SK-N-SH treated with all-trans-retinoic acid at 6 μM for 48 hours (cell line): ENCODE results near the gene FAM120A.

Experiments used
- ATAC-seq: fragments of 200-7000 bp; cut with Tn5 transposase; 3 replicates; pipeline ENCODE4 v1.9.1; 2020; ENCODE audit warnings: mild to moderate bottlenecking, moderate library complexity
- ARNTL ChIP-seq: fragments of 450-650 bp; formaldehyde crosslinking; IDR thresholded peaks from 2 replicates; pipeline ENCODE4 v1.5.0; 2020; ENCODE audit warnings: low read depth, mild to moderate bottlenecking, moderate library complexity, borderline replicate concordance
- BACH2 ChIP-seq: fragments of 250-450 bp; sonication (Bioruptor Pico); IDR thresholded peaks from 2 replicates; pipeline ENCODE4 v1.9.0; 2021; ENCODE audit warnings: mild to moderate bottlenecking, borderline replicate concordance
- CREB5 ChIP-seq: fragments of 250-450 bp; sonication (Bioruptor Pico); IDR thresholded peaks from 2 replicates; pipeline ENCODE4 v1.5.1; 2020; ENCODE audit warnings: low read depth, mild to moderate bottlenecking, moderate library complexity
- CSDC2 ChIP-seq: fragments of 250-450 bp; sonication (Bioruptor Pico); IDR thresholded peaks from 2 replicates; pipeline ENCODE4 v1.5.0; 2020; ENCODE audit warnings: mild to moderate bottlenecking, moderate library complexity
- CSRNP3 ChIP-seq: fragments of 250-450 bp; sonication (Bioruptor Pico); IDR thresholded peaks from 2 replicates; pipeline ENCODE4 v1.5.1; 2021; ENCODE audit warnings: mild to moderate bottlenecking, moderate library complexity
- ESRRG ChIP-seq: fragments of 250-450 bp; sonication (Bioruptor Pico); IDR thresholded peaks from 2 replicates; pipeline ENCODE4 v1.6.1; 2021; ENCODE audit warnings: mild to moderate bottlenecking
- GLIS3 ChIP-seq: fragments of 250-450 bp; sonication (Bioruptor Pico); IDR thresholded peaks from 2 replicates; pipeline ENCODE4 v1.5.0; 2020; ENCODE audit warnings: mild to moderate bottlenecking, moderate library complexity
- ISL1 ChIP-seq: fragments of 250-450 bp; sonication (Bioruptor Pico); IDR thresholded peaks from 2 replicates; pipeline ENCODE4 v2.1.2; 2022; ENCODE audit warnings: mild to moderate bottlenecking, moderate library complexity
- OSR1 ChIP-seq: fragments of 250-450 bp; sonication (Bioruptor Pico); IDR thresholded peaks from 2 replicates; pipeline ENCODE4 v1.8.0; 2022; ENCODE audit warnings: moderate library complexity, mild to moderate bottlenecking, inconsistent platforms
- PATZ1 ChIP-seq: fragments of 250-450 bp; sonication (Bioruptor Pico); IDR thresholded peaks from 2 replicates; pipeline ENCODE4 v1.8.0; 2020; ENCODE audit warnings: mild to moderate bottlenecking, moderate library complexity, borderline replicate concordance
- POU6F1 ChIP-seq: fragments of 250-450 bp; sonication (Bioruptor Pico); IDR thresholded peaks from 2 replicates; pipeline ENCODE4 v1.8.0; 2021; ENCODE audit warnings: low read depth, mild to moderate bottlenecking, moderate library complexity, borderline replicate concordance
- PPARA ChIP-seq: fragments of 250-450 bp; sonication (Bioruptor Pico); IDR thresholded peaks from 2 replicates; pipeline ENCODE4 v1.5.0; 2020; ENCODE audit warnings: mild to moderate bottlenecking, borderline replicate concordance
- RARB ChIP-seq: fragments of 250-450 bp; sonication (Bioruptor Pico); IDR thresholded peaks from 2 replicates; pipeline ENCODE4 v1.8.0; 2021; ENCODE audit warnings: mild to moderate bottlenecking, moderate library complexity
- SNAI2 ChIP-seq: fragments of 250-450 bp; sonication (Bioruptor Pico); IDR thresholded peaks from 2 replicates; pipeline ENCODE4 v1.5.0; 2020; ENCODE audit warnings: mild to moderate bottlenecking, moderate library complexity
- TCF4 ChIP-seq: fragments of 250-450 bp; sonication (Bioruptor Pico); IDR thresholded peaks from 2 replicates; pipeline ENCODE4 v1.8.0; 2021; ENCODE audit warnings: mild to moderate bottlenecking, moderate library complexity, borderline replicate concordance
- TOX ChIP-seq: fragments of 250-450 bp; sonication (Bioruptor Pico); IDR thresholded peaks from 2 replicates; pipeline ENCODE4 v1.8.0; 2021; ENCODE audit warnings: mild to moderate bottlenecking, moderate library complexity, borderline replicate concordance
- TSHZ2 ChIP-seq: fragments of 250-450 bp; sonication (Bioruptor Pico); IDR thresholded peaks from 2 replicates; pipeline ENCODE4 v1.5.0; 2020; ENCODE audit warnings: mild to moderate bottlenecking, moderate library complexity
- ZC3H10 ChIP-seq: fragments of 250-450 bp; sonication (Bioruptor Pico); IDR thresholded peaks from 2 replicates; pipeline ENCODE4 v1.5.1; 2021; ENCODE audit warnings: mild to moderate bottlenecking, moderate library complexity
- ZFP3 ChIP-seq: fragments of 250-450 bp; sonication (Bioruptor Pico); IDR thresholded peaks from 2 replicates; pipeline ENCODE4 v1.5.0; 2020; ENCODE audit warnings: mild to moderate bottlenecking, moderate library complexity
- ZNF565 ChIP-seq: fragments of 450-650 bp; formaldehyde crosslinking; conservative IDR thresholded peaks from 2 replicates; pipeline ENCODE4 v1.5.0; 2020; ENCODE audit warnings: low read depth, mild to moderate bottlenecking, moderate library complexity
- ZNF70 ChIP-seq: fragments of 450-650 bp; formaldehyde crosslinking; IDR thresholded peaks from 2 replicates; pipeline ENCODE4 v1.5.0; 2020; ENCODE audit warnings: mild to moderate bottlenecking, moderate library complexity
- ZNF8 ChIP-seq: fragments of 450-650 bp; formaldehyde crosslinking; IDR thresholded peaks from 2 replicates; pipeline ENCODE4 v1.5.0; 2020; ENCODE audit warnings: mild to moderate bottlenecking, moderate library complexity

FAM120A gene

GRCh38 chr9:93587284-93587650 lies 135.8 kb downstream of the FAM120A start:
- TF ChIP-seq ZC3H10: no peak
- TF ChIP-seq ZNF70: no peak
- TF ChIP-seq ESRRG (CRISPR knock-in tag): no peak
- no peak for TF ChIP-seq CSRNP3 (CRISPR knock-in tag)
- TF ChIP-seq RARB: no peak
- TF ChIP-seq CREB5 (CRISPR knock-in tag): no peak
- no peak for TF ChIP-seq ARNTL (CRISPR knock-in tag)
- no peak for TF ChIP-seq PPARA (CRISPR knock-in tag)
- TF ChIP-seq OSR1 (CRISPR knock-in tag): no peak
- no peak for TF ChIP-seq CSDC2
- TF ChIP-seq ZNF565 (CRISPR knock-in tag): no peak
- no peak for TF ChIP-seq BACH2 (CRISPR knock-in tag)
- TF ChIP-seq ZFP3 (CRISPR knock-in tag): no peak
- no peak for TF ChIP-seq TCF4 (CRISPR knock-in tag)
- TF ChIP-seq TSHZ2: no peak
- TF ChIP-seq, all 23 proteins: peak for 0
- no peak for ATAC-seq

GRCh38 chr9:93587651-93588347 lies 136.3 kb downstream of the FAM120A start:
- TF ChIP-seq GLIS3 (CRISPR knock-in tag): no peak
- TF ChIP-seq CSRNP3 (CRISPR knock-in tag): no peak
- TF ChIP-seq ZNF8 (CRISPR knock-in tag): no peak
- no peak for TF ChIP-seq CREB5 (CRISPR knock-in tag)
- no peak for TF ChIP-seq RARB
- no peak for TF ChIP-seq PPARA (CRISPR knock-in tag)
- no peak for TF ChIP-seq TOX (CRISPR knock-in tag)
- no peak for TF ChIP-seq TSHZ2
- TF ChIP-seq BACH2 (CRISPR knock-in tag): no peak
- TF ChIP-seq POU6F1 (CRISPR knock-in tag): no peak
- TF ChIP-seq ZNF70: no peak
- no peak for TF ChIP-seq SNAI2
- TF ChIP-seq ZNF565 (CRISPR knock-in tag): no peak
- no peak for TF ChIP-seq ESRRG (CRISPR knock-in tag)
- no peak for TF ChIP-seq ISL1 (CRISPR knock-in tag)
- TF ChIP-seq ZC3H10: no peak
- TF ChIP-seq OSR1 (CRISPR knock-in tag): no peak
- TF ChIP-seq PATZ1 (CRISPR knock-in tag): no peak
- TF ChIP-seq ZFP3 (CRISPR knock-in tag): no peak
- no peak for TF ChIP-seq ARNTL (CRISPR knock-in tag)
- ATAC-seq: peak; percentile 58; the same call in 2 of the 3 replicates
